Gastrocnemius medialis (tissue), 4 donors: ENCODE data around the gene ARHGAP6.

Experiments
- CTCF ChIP-seq, 5 experiments: fragments of 450-650 bp in 3 of 5; fragments of 200-600 bp in 2 of 5; sonication (generic) in 2 of 5; IDR thresholded peaks in 4 of 5; conservative IDR thresholded peaks in 1 of 5; 1 replicate in 4 of 5; 2 replicates in 1 of 5; pipeline ENCODE4 v1.5.1; 2016 to 2019; ENCODE audit warnings: antibody characterized with exemption in 5 of 5, mild to moderate bottlenecking in 3 of 5, moderate library complexity in 3 of 5
- POLR2A ChIP-seq, 2 donors: fragments of 450-650 bp; IDR thresholded peaks; one replicate each; pipeline ENCODE4 v1.6.1; 2017; ENCODE audit warnings: antibody characterized with exemption in 2 of 2, mild to moderate bottlenecking in 2 of 2, moderate library complexity in 2 of 2

GRCh38 chrX:11193035-11193469 lies 472.7 kb downstream of the ARHGAP6 start:
- TF ChIP-seq CTCF (IDR thresholded peaks at IDR 0.05 in 4 of 5, conservative IDR thresholded peaks at IDR 0.05 in 1 of 5): no peak
- TF ChIP-seq POLR2A (IDR thresholded peaks at IDR 0.05): no peak
